HepG2 (cell line): Measurements from ENCODE around the gene TFAP2E. TPM values are rescaled to one million over a fixed set of nuclear protein-coding genes. Genes with fewer than 3 reads are reported as not detected.

Experiments used
- ATAC-seq: fragments of 200-7000 bp; cut with Tn5 transposase; 3 replicates; pipeline ENCODE4 v1.9.1; 2020; ENCODE audit warnings: mild to moderate bottlenecking, moderate library complexity
- BruUV-seq: library from RNA; stranded (reverse); fragments of 400-500 nt; replicated peaks from 2 replicates; lab custom pipeline; 2021; lab: Mats Ljungman, UMichigan
- CTCF ChIA-PET: fragments of 300-600 bp; formaldehyde crosslinking; extraction: SDS; loops from one replicate; lab custom pipeline; 2021; ENCODE audit warnings: low total read pairs, inconsistent platforms, low intra/inter-chr PET ratio; lab: Yijun Ruan, JAX
- POLR2A ChIA-PET: fragments of 350-600 bp; sonication (Branson Sonifier 250); formaldehyde crosslinking; loops from one replicate; lab custom pipeline; 2020; ENCODE audit warnings: antibody characterized with exemption, inconsistent platforms; lab: Yijun Ruan, JAX
- DNase-seq: peaks from one replicate; pipeline ENCODE4 v3.0.0-alpha.2; 2015; ENCODE audit warnings: low spot score
- FAIRE-seq: peaks from 3 replicates; lab custom pipeline; 2011; peaks lifted over from hg19 to GRCh38; lab: Jason Lieb, UNC
- H2AFZ ChIP-seq: one replicate; pipeline ENCODE4 v1.6.1; 2011; ENCODE audit warnings: low read length, inconsistent platforms
- H3K27ac ChIP-seq: fragments of 300-600 bp; 3 replicates; pipeline ENCODE4 v1.8.0; 2011; ENCODE audit warnings: mixed run types, mild to moderate bottlenecking, mixed read lengths, low read length, inconsistent platforms; ENCODE audit not compliant: insufficient read depth; ENCODE audit errors: extremely low read length
- H3K27me3 ChIP-seq, 2 experiments: fragments of 200-600 bp in 1 of 2; 2 replicates in 1 of 2; 3 replicates in 1 of 2; pipeline versions ENCODE4 v1.6.0 to v1.8.0; 2011; ENCODE audit warnings: low read length in 2 of 2, mild to moderate bottlenecking in 2 of 2, moderate library complexity in 2 of 2, inconsistent platforms in 1 of 2; ENCODE audit not compliant: insufficient read depth in 2 of 2, control insufficient read depth in 1 of 2
- H3K36me3 ChIP-seq, 2 experiments: fragments of 200-600 bp in 1 of 2; replicated peaks in 1 of 2; 2 replicates in 1 of 2; 3 replicates in 1 of 2; pipeline versions ENCODE4 v1.5.1 to v1.8.0; 2011; ENCODE audit warnings: low read length in 2 of 2, inconsistent platforms in 1 of 2; ENCODE audit not compliant: insufficient read depth in 2 of 2, control insufficient read depth in 1 of 2
- H3K4me1 ChIP-seq: 2 replicates; pipeline ENCODE4 v1.5.1; 2012; ENCODE audit warnings: low read length, inconsistent platforms; ENCODE audit not compliant: insufficient read depth
- H3K4me2 ChIP-seq: 2 replicates; pipeline ENCODE4 v1.6.0; 2011; ENCODE audit warnings: low read depth, low read length, inconsistent platforms
- H3K4me3 ChIP-seq, 3 experiments: fragments of 200-600 bp in 1 of 3; sonication (generic), shearing (Covaris generic) in 1 of 3; replicated peaks in 1 of 3; 2 replicates each; pipeline ENCODE4 v1.5.1; 2011 to 2016; ENCODE audit warnings: low read length in 3 of 3, inconsistent platforms in 2 of 3, low read depth in 2 of 3, mild to moderate bottlenecking in 2 of 3, control low read depth in 1 of 3, mixed read lengths in 1 of 3; ENCODE audit not compliant: insufficient read depth in 1 of 3
- H3K79me2 ChIP-seq: one replicate; pipeline ENCODE4 v1.6.1; 2011; ENCODE audit warnings: low read length, inconsistent platforms; ENCODE audit not compliant: insufficient read depth
- H3K9ac ChIP-seq: 2 replicates; pipeline ENCODE4 v1.6.0; 2011; ENCODE audit warnings: mild to moderate bottlenecking, low read depth, low read length, inconsistent platforms; ENCODE audit not compliant: insufficient read depth
- H3K9me3 ChIP-seq: 2 replicates; pipeline ENCODE4 v1.5.1; 2012; ENCODE audit warnings: mild to moderate bottlenecking, low read length
- H4K20me1 ChIP-seq: 2 replicates; pipeline ENCODE4 v1.6.0; 2011; ENCODE audit warnings: inconsistent platforms, mild to moderate bottlenecking, low read length, moderate library complexity; ENCODE audit not compliant: insufficient read depth
- CCAR2 ChIP-seq: fragments of 200-400 bp; formaldehyde crosslinking; optimal IDR thresholded peaks from 2 replicates; pipeline ENCODE3; 2018; ENCODE audit warnings: low read depth, mild to moderate bottlenecking, low read length, moderate library complexity
- CEBPG ChIP-seq: IDR thresholded peaks from 2 replicates; pipeline ENCODE4 v1.6.1; 2016
- FOSL2 ChIP-seq: sonication (generic); formaldehyde crosslinking; IDR thresholded peaks from 2 replicates; pipeline ENCODE4 v1.4.0; 2020; ENCODE audit warnings: missing genetic modification reagents
- FOXM1 ChIP-seq: sonication (generic); formaldehyde crosslinking; IDR thresholded peaks from 2 replicates; pipeline ENCODE4 v1.5.0; 2020; ENCODE audit warnings: missing genetic modification reagents
- HMG20A ChIP-seq: IDR thresholded peaks from 2 replicates; pipeline ENCODE4 v1.6.1; 2016; ENCODE audit warnings: borderline replicate concordance
- JUND ChIP-seq: sonication (generic); formaldehyde crosslinking; IDR thresholded peaks from 2 replicates; pipeline ENCODE4 v1.8.0; 2022; ENCODE audit warnings: mild to moderate bottlenecking, missing genetic modification reagents
- MAFK ChIP-seq, 2 experiments: IDR thresholded peaks in 1 of 2; conservative IDR thresholded peaks in 1 of 2; 2 replicates each; pipeline ENCODE4 v1.6.1; 2011; ENCODE audit warnings: improper control_type of control experiment in 2 of 2, low read length in 2 of 2
- MXD4 ChIP-seq: IDR thresholded peaks from 2 replicates; pipeline ENCODE4 v1.6.1; 2016; ENCODE audit warnings: mild to moderate bottlenecking, missing biosample characterization, missing genetic modification reagents
- RAD21 ChIP-seq: fragments of 450-650 bp; formaldehyde crosslinking; IDR thresholded peaks from 2 replicates; pipeline ENCODE4 v1.5.0; 2020; ENCODE audit warnings: mild to moderate bottlenecking
- SOX5 ChIP-seq: IDR thresholded peaks from 2 replicates; pipeline ENCODE4 v1.6.1; 2016; ENCODE audit warnings: borderline replicate concordance
- SOX6 ChIP-seq, 2 experiments: fragments of 450-650 bp in 1 of 2; sonication (generic) in 1 of 2; formaldehyde crosslinking in 1 of 2; IDR thresholded peaks; 2 replicates each; pipeline versions ENCODE4 v1.4.0 to v1.6.1; 2017 to 2020; ENCODE audit warnings: antibody characterized with exemption in 1 of 2, mild to moderate bottlenecking in 1 of 2, missing genetic modification reagents in 1 of 2
- XRCC5 ChIP-seq: fragments of 200-400 bp; formaldehyde crosslinking; optimal IDR thresholded peaks from 2 replicates; pipeline ENCODE3; 2017; ENCODE audit warnings: mild to moderate bottlenecking, low read length
- ZNF768 ChIP-seq: sonication (generic); formaldehyde crosslinking; IDR thresholded peaks from 2 replicates; pipeline ENCODE4 v1.4.0; 2020; ENCODE audit warnings: missing genetic modification reagents
- WGBS: methylation state at CpG from one replicate; pipeline ENCODE4 v1.1.6; 2017; ENCODE audit warnings: low lambda C conversion rate; 5-methylcytosine and 5-hydroxymethylcytosine counted together
- in situ Hi-C: cut with HindIII; loops from 2 replicates; pipeline ENCODE4 v1.10.0; 2017; ENCODE audit warnings: low pct_unique_long_range_greater_than_20kb; ENCODE audit not compliant: extremely low pct_ligation_motif_present
- intact Hi-C: fragments of 100-400 bp; cut with micrococcal nuclease; formaldehyde crosslinking; loops from one replicate; pipeline ENCODE4 v1.10.0; 2022; ENCODE audit not compliant: unreplicated experiment
- polyA plus RNA-seq, 8 experiments: library from polyadenylated mRNA; depleted of rRNA in 3 of 8; stranded (reverse) in 7 of 8; unstranded in 1 of 8; fragments of >200 nt; fragmentation: Illumina TruSeq in 4 of 8; extraction: Trizol in 4 of 8; gene quantifications; 2 replicates each; pipeline versions ENCODE4 v1.2.1 to v1.2.3, GENCODE V29; 2011 to 2016; ENCODE audit warnings: low read depth in 4 of 8, missing spikeins in 1 of 8, mixed read lengths in 1 of 8; ENCODE audit not compliant: insufficient read depth in 1 of 8
- total RNA-seq, 5 experiments: library from RNA; depleted of rRNA; stranded (reverse); fragments of >200 nt; fragmentation: Illumina TruSeq; extraction: Trizol; gene quantifications; 2 replicates each; pipeline ENCODE4 v1.2.3, GENCODE V29; 2016; ENCODE audit warnings: low read depth in 1 of 5
- TF ChIP-seq, protein P1 (sequence below): sonication (generic); formaldehyde crosslinking; IDR thresholded peaks from 2 replicates; pipeline ENCODE4 v1.5.0; 2020; ENCODE audit warnings: mild to moderate bottlenecking, low read depth, missing genetic modification reagents, borderline replicate concordance
- TF ChIP-seq, protein P2 (sequence below): sonication (generic); formaldehyde crosslinking; IDR thresholded peaks from 2 replicates; pipeline ENCODE4 v1.4.0; 2020; ENCODE audit warnings: missing genetic modification reagents, low read depth, mild to moderate bottlenecking, borderline replicate concordance
- TF ChIP-seq, protein P3 (sequence below): IDR thresholded peaks from 2 replicates; pipeline ENCODE4 v1.6.1; 2016; ENCODE audit warnings: missing compliant biosample characterization, missing genetic modification reagents, borderline replicate concordance
- TF ChIP-seq, protein P4 (sequence below): sonication (generic); formaldehyde crosslinking; IDR thresholded peaks from 2 replicates; pipeline ENCODE4 v1.4.0; 2020; ENCODE audit warnings: missing genetic modification reagents, borderline replicate concordance

Gene TFAP2E
- total and polyA plus RNA-seq, 2 of the 13 experiments (the other 11 are each of a cell fraction or from before 2014, with no cell fraction given), result 0.31 to 0.41 TPM

DNA sequence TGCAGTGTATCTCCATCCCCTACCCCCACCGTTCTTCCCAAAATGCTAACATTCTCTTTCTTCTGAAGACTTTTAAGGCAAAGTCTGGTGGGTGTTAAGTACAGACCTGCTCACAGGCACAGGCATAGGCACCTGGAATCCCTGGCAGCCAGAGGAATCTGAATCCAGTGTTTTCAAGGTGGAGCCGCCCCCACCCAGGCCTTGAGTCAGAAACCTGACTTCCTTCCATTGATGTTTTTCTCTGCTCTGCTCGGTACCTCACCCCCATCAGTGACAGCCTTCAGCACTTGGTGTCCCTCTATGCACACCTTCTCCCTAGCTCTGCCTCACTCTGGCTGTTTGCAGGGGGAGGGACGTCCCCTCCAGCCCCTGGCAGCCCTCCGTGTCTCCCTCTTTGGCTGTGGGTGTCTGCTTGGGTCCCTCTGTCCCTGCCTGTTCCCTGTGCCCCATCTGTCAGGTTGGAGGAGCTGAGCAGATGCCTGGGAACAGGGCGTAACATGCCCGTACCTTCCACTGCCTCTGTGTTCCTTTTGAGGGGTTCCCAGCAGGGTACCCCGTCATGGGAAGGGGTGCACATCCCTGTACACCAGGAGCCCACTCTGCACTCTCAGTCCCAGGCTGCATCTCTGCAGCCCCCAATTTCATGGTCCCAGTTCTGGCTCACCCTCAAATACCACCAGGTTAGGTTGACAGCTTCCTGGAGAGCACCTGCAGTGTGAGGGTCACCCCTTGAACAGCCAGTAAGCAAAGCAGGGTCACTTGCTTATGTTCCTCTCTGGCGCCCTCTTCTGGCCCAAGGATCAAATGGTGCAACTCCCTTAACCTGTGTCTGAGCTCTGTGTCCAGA lies 8.9 kb upstream of the TFAP2E start:
- H3K4me2 ChIP-seq, result no peak overlapping the region
- no TSS peak for BruUV-seq
- TF ChIP-seq MAFK (conservative IDR thresholded peaks at IDR 0.05 in 1 of 2, IDR thresholded peaks at IDR 0.05 in 1 of 2; ENCODE audit: low read length in 2 of 2), result no peak
- TF ChIP-seq FOSL2 (CRISPR knock-in tag), result 0 out of 2 replicates have a peak, but pooled peaks have one; percentile 9
- no peak for TF ChIP-seq CCAR2
- TF ChIP-seq, protein P1, sequence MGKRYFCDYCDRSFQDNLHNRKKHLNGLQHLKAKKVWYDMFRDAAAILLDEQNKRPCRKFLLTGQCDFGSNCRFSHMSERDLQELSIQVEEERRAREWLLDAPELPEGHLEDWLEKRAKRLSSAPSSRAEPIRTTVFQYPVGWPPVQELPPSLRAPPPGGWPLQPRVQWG, result no peak
- no peak for TF ChIP-seq ZNF768 (CRISPR knock-in tag)
- no peak for TF ChIP-seq HMG20A (CRISPR knock-in tag)
- TF ChIP-seq, protein P2, sequence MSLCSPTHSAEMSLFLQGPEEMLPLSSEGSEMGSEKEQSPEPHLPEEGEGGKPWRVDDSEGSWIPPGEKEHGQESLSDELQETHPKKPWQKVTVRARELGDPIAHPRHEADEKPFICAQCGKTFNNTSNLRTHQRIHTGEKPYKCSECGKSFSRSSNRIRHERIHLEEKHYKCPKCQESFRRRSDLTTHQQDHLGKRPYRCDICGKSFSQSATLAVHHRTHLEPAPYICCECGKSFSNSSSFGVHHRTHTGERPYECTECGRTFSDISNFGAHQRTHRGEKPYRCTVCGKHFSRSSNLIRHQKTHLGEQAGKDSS (CRISPR knock-in tag), result no peak
- TF ChIP-seq, protein P3, sequence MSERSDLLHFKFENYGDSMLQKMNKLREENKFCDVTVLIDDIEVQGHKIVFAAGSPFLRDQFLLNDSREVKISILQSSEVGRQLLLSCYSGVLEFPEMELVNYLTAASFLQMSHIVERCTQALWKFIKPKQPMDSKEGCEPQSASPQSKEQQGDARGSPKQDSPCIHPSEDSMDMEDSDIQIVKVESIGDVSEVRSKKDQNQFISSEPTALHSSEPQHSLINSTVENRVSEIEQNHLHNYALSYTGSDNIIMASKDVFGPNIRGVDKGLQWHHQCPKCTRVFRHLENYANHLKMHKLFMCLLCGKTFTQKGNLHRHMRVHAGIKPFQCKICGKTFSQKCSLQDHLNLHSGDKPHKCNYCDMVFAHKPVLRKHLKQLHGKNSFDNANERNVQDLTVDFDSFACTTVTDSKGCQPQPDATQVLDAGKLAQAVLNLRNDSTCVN (CRISPR knock-in tag), result no peak
- peak; percentile 53 for TF ChIP-seq XRCC5
- no peak for TF ChIP-seq JUND (CRISPR knock-in tag)
- TF ChIP-seq RAD21 (CRISPR knock-in tag), result peak; percentile 34; the same call in 1 of the 2 replicates
- TF ChIP-seq, protein P4, sequence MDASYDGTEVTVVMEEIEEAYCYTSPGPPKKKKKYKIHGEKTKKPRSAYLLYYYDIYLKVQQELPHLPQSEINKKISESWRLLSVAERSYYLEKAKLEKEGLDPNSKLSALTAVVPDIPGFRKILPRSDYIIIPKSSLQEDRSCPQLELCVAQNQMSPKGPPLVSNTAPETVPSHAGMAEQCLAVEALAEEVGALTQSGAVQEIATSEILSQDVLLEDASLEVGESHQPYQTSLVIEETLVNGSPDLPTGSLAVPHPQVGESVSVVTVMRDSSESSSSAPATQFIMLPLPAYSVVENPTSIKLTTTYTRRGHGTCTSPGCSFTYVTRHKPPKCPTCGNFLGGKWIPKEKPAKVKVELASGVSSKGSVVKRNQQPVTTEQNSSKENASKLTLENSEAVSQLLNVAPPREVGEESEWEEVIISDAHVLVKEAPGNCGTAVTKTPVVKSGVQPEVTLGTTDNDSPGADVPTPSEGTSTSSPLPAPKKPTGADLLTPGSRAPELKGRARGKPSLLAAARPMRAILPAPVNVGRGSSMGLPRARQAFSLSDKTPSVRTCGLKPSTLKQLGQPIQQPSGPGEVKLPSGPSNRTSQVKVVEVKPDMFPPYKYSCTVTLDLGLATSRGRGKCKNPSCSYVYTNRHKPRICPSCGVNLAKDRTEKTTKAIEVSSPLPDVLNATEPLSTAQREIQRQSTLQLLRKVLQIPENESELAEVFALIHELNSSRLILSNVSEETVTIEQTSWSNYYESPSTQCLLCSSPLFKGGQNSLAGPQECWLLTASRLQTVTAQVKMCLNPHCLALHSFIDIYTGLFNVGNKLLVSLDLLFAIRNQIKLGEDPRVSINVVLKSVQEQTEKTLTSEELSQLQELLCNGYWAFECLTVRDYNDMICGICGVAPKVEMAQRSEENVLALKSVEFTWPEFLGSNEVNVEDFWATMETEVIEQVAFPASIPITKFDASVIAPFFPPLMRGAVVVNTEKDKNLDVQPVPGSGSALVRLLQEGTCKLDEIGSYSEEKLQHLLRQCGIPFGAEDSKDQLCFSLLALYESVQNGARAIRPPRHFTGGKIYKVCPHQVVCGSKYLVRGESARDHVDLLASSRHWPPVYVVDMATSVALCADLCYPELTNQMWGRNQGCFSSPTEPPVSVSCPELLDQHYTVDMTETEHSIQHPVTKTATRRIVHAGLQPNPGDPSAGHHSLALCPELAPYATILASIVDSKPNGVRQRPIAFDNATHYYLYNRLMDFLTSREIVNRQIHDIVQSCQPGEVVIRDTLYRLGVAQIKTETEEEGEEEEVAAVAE (CRISPR knock-in tag), result 0 out of 2 replicates have a peak, but pooled peaks have one; percentile 38
- TF ChIP-seq SOX5 (CRISPR knock-in tag), result no peak
- no peak for TF ChIP-seq FOXM1 (CRISPR knock-in tag)
- TF ChIP-seq MXD4 (CRISPR knock-in tag), result no peak
- TF ChIP-seq CEBPG (CRISPR knock-in tag), result peak; percentile 44; the same call in 1 of the 2 replicates
- no peak for TF ChIP-seq SOX6 (IDR thresholded peaks at IDR 0.05)
- TF ChIP-seq SOX6 (CRISPR knock-in tag; IDR thresholded peaks at IDR 0.05), result no peak

More for the DNA sequence above, 8.9 kb upstream of the TFAP2E start:
- WGBS, result 84% methylated on average over 9 of the region's 9 CpGs
- peak; percentile 70 for ATAC-seq
- intact Hi-C loops, result loop anchor here (1.0 kb wide), 1 partner anchor 113 kb away; no protein-coding TSS in a partner anchor
- CTCF ChIA-PET, result interaction anchor here (0.9 to 3.4 kb wide), 2 partner anchors 113 to 211 kb away, joined by 3 to 13 read pairs; no protein-coding TSS in a partner anchor
- Histone ChIP-seq H3K9ac (no peak overlapping the region), H3K27me3 (no peaks in the 10 kb centered on the region), H4K20me1 (no peaks in the 10 kb centered on the region), H3K9me3 (no peaks in the 10 kb centered on the region), H3K4me3 (no peak overlapping the region), H3K4me1 (no peaks in the 10 kb centered on the region), H2AFZ (no peak overlapping the region), H3K79me2 (no peaks in the 10 kb centered on the region), H3K27ac (no peak overlapping the region), H3K36me3 (peaks cover 7 to 18% of the 10 kb centered on the region in 2 experiments; a peak in 3 of 5 replicates)
- in situ Hi-C loops, result loop anchor here (5.0 kb wide), 2 partner anchors 112 to 208 kb away; no protein-coding TSS in a partner anchor
- POLR2A ChIA-PET, result interaction anchor here (0.9 to 1.4 kb wide), 2 partner anchors 8 to 9 kb away, joined by 5 to 7 read pairs; partner anchors contain the start of gene TFAP2E
- peak; percentile 73 for DNase-seq
- peak; percentile 63 for FAIRE-seq
